ENCODE data around the gene TLCD4.

DNA sequence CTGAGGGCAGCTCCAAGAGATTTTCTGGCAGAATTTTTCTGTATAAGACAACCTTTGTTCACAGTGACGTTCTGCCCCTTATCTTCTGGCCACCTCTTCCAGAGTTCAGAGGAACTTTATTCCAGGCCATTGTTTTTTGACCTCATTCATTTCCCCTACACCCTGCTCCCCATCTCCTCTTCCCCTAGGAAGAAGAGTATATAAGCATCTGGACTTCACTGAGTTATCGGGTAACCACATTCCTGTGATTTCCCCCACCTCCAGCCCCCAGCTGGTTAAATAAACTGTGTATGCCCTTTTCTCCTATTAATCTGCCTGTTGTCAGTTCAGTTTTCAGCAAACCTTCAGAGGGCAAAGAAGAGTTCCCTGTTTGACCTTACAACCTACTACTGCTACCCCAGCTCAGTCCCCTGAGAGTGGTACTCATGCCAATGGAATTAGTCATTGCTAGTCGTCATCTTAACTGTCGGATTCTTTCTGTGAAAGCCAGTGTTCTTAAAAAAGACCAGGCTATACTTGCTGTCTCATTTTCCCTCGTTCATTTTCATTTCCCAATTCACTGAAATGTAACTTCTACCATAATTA, 30.1 kb upstream of the TLCD4 start:
- TF ChIP-seq, protein P1, sequence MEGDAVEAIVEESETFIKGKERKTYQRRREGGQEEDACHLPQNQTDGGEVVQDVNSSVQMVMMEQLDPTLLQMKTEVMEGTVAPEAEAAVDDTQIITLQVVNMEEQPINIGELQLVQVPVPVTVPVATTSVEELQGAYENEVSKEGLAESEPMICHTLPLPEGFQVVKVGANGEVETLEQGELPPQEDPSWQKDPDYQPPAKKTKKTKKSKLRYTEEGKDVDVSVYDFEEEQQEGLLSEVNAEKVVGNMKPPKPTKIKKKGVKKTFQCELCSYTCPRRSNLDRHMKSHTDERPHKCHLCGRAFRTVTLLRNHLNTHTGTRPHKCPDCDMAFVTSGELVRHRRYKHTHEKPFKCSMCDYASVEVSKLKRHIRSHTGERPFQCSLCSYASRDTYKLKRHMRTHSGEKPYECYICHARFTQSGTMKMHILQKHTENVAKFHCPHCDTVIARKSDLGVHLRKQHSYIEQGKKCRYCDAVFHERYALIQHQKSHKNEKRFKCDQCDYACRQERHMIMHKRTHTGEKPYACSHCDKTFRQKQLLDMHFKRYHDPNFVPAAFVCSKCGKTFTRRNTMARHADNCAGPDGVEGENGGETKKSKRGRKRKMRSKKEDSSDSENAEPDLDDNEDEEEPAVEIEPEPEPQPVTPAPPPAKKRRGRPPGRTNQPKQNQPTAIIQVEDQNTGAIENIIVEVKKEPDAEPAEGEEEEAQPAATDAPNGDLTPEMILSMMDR (optimal IDR thresholded peaks at IDR 0.05 in 1 of 3, IDR thresholded peaks at IDR 0.05 in 1 of 3, conservative IDR thresholded peaks at IDR 0.05 in 1 of 3; ENCODE audit: extremely low read depth in 1 of 3, insufficient read depth in 2 of 3, low read length in 3 of 3), result no peak
- no peak for TF ChIP-seq EZH2 (IDR thresholded peaks at IDR 0.05; ENCODE audit: low read length)

Data from keratinocyte (primary cell).